ENCODE measurements around the gene COL15A1.
"Not testable (repeated sequence)": the region's sequence is repeated elsewhere in the genome, so short reads cannot be mapped to it uniquely, and the experiment has no call there.

Gene COL15A1

GRCh38 chr9:98995971-98996504, 52.3 kb downstream of the COL15A1 start:
- no peak for DNase-seq

- DNase-seq = no peak
Observed at GRCh38 chr9:98997604-98998003, 53.9 kb downstream of the COL15A1 start.

GRCh38 chr9:98998441-98999151, 54.9 kb downstream of the COL15A1 start:
- DNase-seq = peak; percentile 19

- DNase-seq = no peak
Observed at GRCh38 chr9:98999152-98999525, 55.4 kb downstream of the COL15A1 start.

- peak; percentile 41 for DNase-seq
Observed at GRCh38 chr9:99000476-99001395, 57.0 kb downstream of the COL15A1 start.

GRCh38 chr9:99001892-99002291, 58.2 kb downstream of the COL15A1 start:
- DNase-seq = no peak

- no peak for DNase-seq
Observed at GRCh38 chr9:99002706-99003105, 59.0 kb downstream of the COL15A1 start.

GRCh38 chr9:99003308-99003707, 59.6 kb downstream of the COL15A1 start:
- no peak for DNase-seq

GRCh38 chr9:99004115-99004514, 60.4 kb downstream of the COL15A1 start:
- no peak for DNase-seq

GRCh38 chr9:99004717-99005460, 61.2 kb downstream of the COL15A1 start:
- no peak for DNase-seq

- no peak for DNase-seq
Observed at GRCh38 chr9:99005651-99006050, 61.9 kb downstream of the COL15A1 start.

GRCh38 chr9:99006511-99006910, 62.8 kb downstream of the COL15A1 start:
- DNase-seq = no peak

- no peak for DNase-seq
Observed at GRCh38 chr9:99006979-99007378, 63.3 kb downstream of the COL15A1 start.

GRCh38 chr9:99008203-99008602, 64.5 kb downstream of the COL15A1 start:
- no peak for DNase-seq

- DNase-seq = not testable (repeated sequence)
Observed at GRCh38 chr9:99010393-99010792, 66.7 kb downstream of the COL15A1 start.

GRCh38 chr9:99011161-99011709, 67.5 kb downstream of the COL15A1 start:
- no peak for DNase-seq

GRCh38 chr9:99012957-99013512, 69.3 kb downstream of the COL15A1 start:
- DNase-seq = no peak

- no peak for DNase-seq
Observed at GRCh38 chr9:99013550-99013949, 69.8 kb downstream of the COL15A1 start.

GRCh38 chr9:99015448-99015847, 71.7 kb downstream of the COL15A1 start:
- no peak for DNase-seq

- no peak for DNase-seq
Observed at GRCh38 chr9:99015890-99016289, 72.2 kb downstream of the COL15A1 start.

GRCh38 chr9:99016681-99017387, 73.1 kb downstream of the COL15A1 start:
- DNase-seq = no peak

GRCh38 chr9:99018653-99019052, 74.9 kb downstream of the COL15A1 start:
- DNase-seq = no peak
